Measurements from ENCODE around the gene REC114.

REC114 gene

GRCh38 chr15:73527598-73527997 lies 84.6 kb downstream of the REC114 start:
- Histone ChIP-seq H3K4me1 (ENCODE audit: insufficient read depth, poor library complexity, severe bottlenecking) (no peaks in the 10 kb centered on the region), H3K27ac (ENCODE audit: poor library complexity, severe bottlenecking) (no peak overlapping the region), H3K27me3 (ENCODE audit: insufficient read depth, poor library complexity, severe bottlenecking) (peaks cover 12% of the 10 kb centered on the region), H3K36me3 (ENCODE audit: low read depth) (no peaks in the 10 kb centered on the region), H3K4me3 (ENCODE audit: severe bottlenecking) (no peak overlapping the region), H3K9me3 (ENCODE audit: severe bottlenecking) (no peaks in the 10 kb centered on the region)
- no peak for TF ChIP-seq CTCF (IDR thresholded peaks at IDR 0.05; ENCODE audit: poor library complexity, severe bottlenecking)
- DNase-seq (ENCODE audit: low spot score) = no peak
- ATAC-seq (ENCODE audit: low read depth) = no peak

GRCh38 chr15:73530649-73531048 lies 87.7 kb downstream of the REC114 start:
- ATAC-seq (ENCODE audit: low read depth) = peak; percentile 69
- TF ChIP-seq CTCF (IDR thresholded peaks at IDR 0.05; ENCODE audit: poor library complexity, severe bottlenecking) = no peak
- DNase-seq (ENCODE audit: low spot score) = no peak
- H3K9me3 ChIP-seq (ENCODE audit: severe bottlenecking) = no peaks in the 10 kb centered on the region
- no peak overlapping the region for H3K4me3 ChIP-seq (ENCODE audit: severe bottlenecking)
- no peaks in the 10 kb centered on the region for H3K4me1 ChIP-seq (ENCODE audit: insufficient read depth, poor library complexity, severe bottlenecking)
- no peaks in the 10 kb centered on the region for H3K36me3 ChIP-seq (ENCODE audit: low read depth)
- peaks cover 12% of the 10 kb centered on the region for H3K27me3 ChIP-seq (ENCODE audit: insufficient read depth, poor library complexity, severe bottlenecking)
- no peak overlapping the region for H3K27ac ChIP-seq (ENCODE audit: poor library complexity, severe bottlenecking)

- DNase-seq (ENCODE audit: low spot score) (no peak), ATAC-seq (ENCODE audit: low read depth) (no peak)
- H3K9me3 ChIP-seq (ENCODE audit: severe bottlenecking) = no peaks in the 10 kb centered on the region
- H3K27ac ChIP-seq (ENCODE audit: poor library complexity, severe bottlenecking) = no peak overlapping the region
- peaks cover 12% of the 10 kb centered on the region for H3K4me1 ChIP-seq (ENCODE audit: insufficient read depth, poor library complexity, severe bottlenecking)
- no peaks in the 10 kb centered on the region for H3K36me3 ChIP-seq (ENCODE audit: low read depth)
- no peak overlapping the region for H3K4me3 ChIP-seq (ENCODE audit: severe bottlenecking)
- H3K27me3 ChIP-seq (ENCODE audit: insufficient read depth, poor library complexity, severe bottlenecking) = peaks cover 19% of the 10 kb centered on the region
- TF ChIP-seq CTCF (IDR thresholded peaks at IDR 0.05; ENCODE audit: poor library complexity, severe bottlenecking) = no peak
Observed at GRCh38 chr15:73538123-73538522, 95.2 kb downstream of the REC114 start.

GRCh38 chr15:73538563-73539211 lies 95.7 kb downstream of the REC114 start:
- H3K9me3 ChIP-seq (ENCODE audit: severe bottlenecking) = no peaks in the 10 kb centered on the region
- H3K4me1 ChIP-seq (ENCODE audit: insufficient read depth, poor library complexity, severe bottlenecking) = peaks cover 12% of the 10 kb centered on the region
- no peaks in the 10 kb centered on the region for H3K36me3 ChIP-seq (ENCODE audit: low read depth)
- TF ChIP-seq CTCF (IDR thresholded peaks at IDR 0.05; ENCODE audit: poor library complexity, severe bottlenecking) = no peak
- H3K27me3 ChIP-seq (ENCODE audit: insufficient read depth, poor library complexity, severe bottlenecking) = peaks cover 19% of the 10 kb centered on the region
- no peak for DNase-seq (ENCODE audit: low spot score)
- no peak for ATAC-seq (ENCODE audit: low read depth)
- H3K4me3 ChIP-seq (ENCODE audit: severe bottlenecking) = no peak overlapping the region
- no peak overlapping the region for H3K27ac ChIP-seq (ENCODE audit: poor library complexity, severe bottlenecking)

Measured in RWPE2 (cell line).